ENCODE measurements around the gene PRICKLE1.

Gene PRICKLE1

GRCh38 chr12:42534184-42534838 is 55.2 kb downstream of the PRICKLE1 start:
- Histone ChIP-seq H3K4me3 (IDR thresholded peaks at IDR 0.05; ENCODE audit: insufficient read depth, low read depth, low read length) (no peak overlapping the region), H3K4me2 (no peak overlapping the region), H2AFZ (ENCODE audit: low read depth) (no peak overlapping the region), H3K4me1 (ENCODE audit: low read depth, poor library complexity, severe bottlenecking) (no peaks in the 10 kb centered on the region), H3K27me3 (ENCODE audit: insufficient read depth, low read depth) (no peaks in the 10 kb centered on the region), H3K79me2 (ENCODE audit: insufficient read depth, low read depth) (no peaks in the 10 kb centered on the region), H4K20me1 (ENCODE audit: insufficient read depth) (no peaks in the 10 kb centered on the region), H3K36me3 (ENCODE audit: insufficient read depth) (no peaks in the 10 kb centered on the region), H3K9ac (no peak overlapping the region), H3K27ac (no peak overlapping the region)
- no peak for TF ChIP-seq CTCF (conservative IDR thresholded peaks at IDR 0.05; ENCODE audit: low read depth, low read length)

DNA sequence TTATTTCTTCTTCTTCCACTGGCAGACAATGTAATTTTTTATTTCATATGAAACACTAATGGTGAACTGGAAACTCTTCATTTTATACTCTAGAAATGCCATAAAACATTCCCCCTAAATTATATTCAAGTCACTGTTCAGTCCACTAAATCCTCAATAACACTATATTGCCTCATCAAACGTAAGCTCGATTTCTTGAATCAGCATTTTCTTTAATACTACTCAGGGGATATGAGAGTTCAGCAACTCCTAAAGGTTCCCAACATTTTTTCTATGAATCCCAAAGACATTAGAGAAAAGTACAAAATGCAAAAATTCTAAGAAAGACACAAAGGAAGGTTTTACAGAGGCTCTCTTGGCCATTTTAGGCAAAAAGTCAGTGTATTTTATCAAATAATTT is 59.3 kb downstream of the PRICKLE1 start:
- H3K79me2 ChIP-seq (ENCODE audit: insufficient read depth, low read depth), result no peaks in the 10 kb centered on the region
- no peak overlapping the region for H3K9ac ChIP-seq
- H4K20me1 ChIP-seq (ENCODE audit: insufficient read depth), result no peaks in the 10 kb centered on the region
- no peaks in the 10 kb centered on the region for H3K36me3 ChIP-seq (ENCODE audit: insufficient read depth)
- H3K27me3 ChIP-seq (ENCODE audit: insufficient read depth, low read depth), result no peaks in the 10 kb centered on the region
- H3K4me1 ChIP-seq (ENCODE audit: low read depth, poor library complexity, severe bottlenecking), result no peaks in the 10 kb centered on the region
- no peak overlapping the region for H3K4me2 ChIP-seq
- TF ChIP-seq CTCF (conservative IDR thresholded peaks at IDR 0.05; ENCODE audit: low read depth, low read length), result no peak
- H3K4me3 ChIP-seq (IDR thresholded peaks at IDR 0.05; ENCODE audit: insufficient read depth, low read depth, low read length), result no peak overlapping the region
- H3K27ac ChIP-seq, result no peak overlapping the region
- H2AFZ ChIP-seq (ENCODE audit: low read depth), result no peak overlapping the region

- no peak for TF ChIP-seq CTCF (conservative IDR thresholded peaks at IDR 0.05; ENCODE audit: low read depth, low read length)
- no peaks in the 10 kb centered on the region for H3K79me2 ChIP-seq (ENCODE audit: insufficient read depth, low read depth)
- H3K4me3 ChIP-seq (IDR thresholded peaks at IDR 0.05; ENCODE audit: insufficient read depth, low read depth, low read length), result no peak overlapping the region
- H3K4me1 ChIP-seq (ENCODE audit: low read depth, poor library complexity, severe bottlenecking), result no peaks in the 10 kb centered on the region
- no peaks in the 10 kb centered on the region for H3K36me3 ChIP-seq (ENCODE audit: insufficient read depth)
- H3K4me2 ChIP-seq, result no peak overlapping the region
- no peak overlapping the region for H2AFZ ChIP-seq (ENCODE audit: low read depth)
- H3K27ac ChIP-seq, result no peak overlapping the region
- H3K27me3 ChIP-seq (ENCODE audit: insufficient read depth, low read depth), result no peaks in the 10 kb centered on the region
- H3K9ac ChIP-seq, result no peak overlapping the region
- H4K20me1 ChIP-seq (ENCODE audit: insufficient read depth), result no peaks in the 10 kb centered on the region
Measured at GRCh38 chr12:42525444-42525843, 64.1 kb downstream of the PRICKLE1 start.

DNA sequence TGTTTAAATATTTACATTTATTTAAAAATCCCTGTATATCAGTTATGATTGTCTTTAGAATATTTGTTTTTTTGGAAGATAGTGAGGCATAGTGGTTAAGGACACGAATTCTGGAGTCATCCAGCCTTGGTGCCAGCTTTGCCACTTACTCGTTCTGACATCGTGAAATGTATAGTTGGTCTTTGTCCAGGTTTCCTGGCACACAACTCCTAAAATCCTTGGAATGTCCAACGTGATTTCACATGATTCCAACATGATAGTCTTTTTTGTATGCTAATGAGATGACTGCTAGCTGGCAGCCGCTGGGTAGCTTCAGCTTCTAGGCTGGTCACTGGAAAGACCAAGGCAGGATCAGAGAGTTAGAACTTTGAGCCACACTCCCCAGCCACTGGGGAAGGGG is 64.8 kb downstream of the PRICKLE1 start:
- TF ChIP-seq CTCF (conservative IDR thresholded peaks at IDR 0.05; ENCODE audit: low read depth, low read length), result no peak
- H3K4me2 ChIP-seq, result no peak overlapping the region
- H3K9ac ChIP-seq, result no peak overlapping the region
- H3K27me3 ChIP-seq (ENCODE audit: insufficient read depth, low read depth), result no peaks in the 10 kb centered on the region
- H2AFZ ChIP-seq (ENCODE audit: low read depth), result no peak overlapping the region
- H4K20me1 ChIP-seq (ENCODE audit: insufficient read depth), result no peaks in the 10 kb centered on the region
- no peaks in the 10 kb centered on the region for H3K36me3 ChIP-seq (ENCODE audit: insufficient read depth)
- H3K79me2 ChIP-seq (ENCODE audit: insufficient read depth, low read depth), result no peaks in the 10 kb centered on the region
- H3K27ac ChIP-seq, result no peak overlapping the region
- no peak overlapping the region for H3K4me3 ChIP-seq (IDR thresholded peaks at IDR 0.05; ENCODE audit: insufficient read depth, low read depth, low read length)
- H3K4me1 ChIP-seq (ENCODE audit: low read depth, poor library complexity, severe bottlenecking), result no peaks in the 10 kb centered on the region
